HG03442 (cell line): Measurements from ENCODE around the gene LAMA3.

Source experiments
- ATAC-seq: cut with Tn5 transposase; IDR thresholded peaks from one replicate; pipeline ENCODE4 v1.9.1; 2021; ENCODE audit warnings: mild to moderate bottlenecking, moderate library complexity; ENCODE audit not compliant: unreplicated experiment

LAMA3 gene

DNA sequence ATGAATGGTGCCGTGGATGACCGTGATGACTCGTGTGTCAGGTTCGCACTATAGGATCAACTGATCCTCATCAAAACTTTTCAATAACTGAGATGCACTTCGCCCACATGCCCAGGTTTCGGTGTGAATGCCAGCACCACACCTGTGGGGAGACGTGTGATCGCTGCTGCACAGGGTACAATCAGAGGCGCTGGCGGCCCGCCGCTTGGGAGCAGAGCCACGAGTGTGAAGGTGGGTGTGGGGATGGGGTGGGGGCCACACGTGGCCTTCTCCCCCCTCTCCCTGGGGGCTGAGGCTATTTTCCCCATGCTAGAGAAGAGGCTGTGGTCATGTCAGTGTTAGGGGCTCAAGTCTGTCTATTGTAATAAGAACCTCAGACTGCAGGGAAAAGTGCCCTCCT, 69.0 kb downstream of the LAMA3 start:
- ATAC-seq: no peak

DNA sequence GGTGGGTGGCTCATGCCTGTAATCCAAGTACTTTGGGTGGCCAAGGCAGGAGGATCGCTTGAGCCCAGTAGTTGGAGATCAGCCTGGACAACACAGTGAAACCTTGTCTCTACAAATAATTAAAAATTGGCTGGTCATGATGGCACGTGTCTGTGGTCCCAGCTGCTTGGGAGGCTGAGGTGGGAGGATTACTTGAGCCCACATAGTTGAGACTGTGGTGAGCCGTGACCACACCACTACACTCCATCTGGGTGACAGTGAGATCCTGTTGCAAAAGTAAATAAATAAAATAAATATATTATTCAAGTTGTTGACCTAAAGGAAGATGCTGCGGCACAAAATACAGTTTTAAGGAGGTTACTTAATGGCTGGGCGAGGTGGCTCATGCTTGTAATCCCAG, 72.7 kb downstream of the LAMA3 start:
- ATAC-seq: no peak

DNA sequence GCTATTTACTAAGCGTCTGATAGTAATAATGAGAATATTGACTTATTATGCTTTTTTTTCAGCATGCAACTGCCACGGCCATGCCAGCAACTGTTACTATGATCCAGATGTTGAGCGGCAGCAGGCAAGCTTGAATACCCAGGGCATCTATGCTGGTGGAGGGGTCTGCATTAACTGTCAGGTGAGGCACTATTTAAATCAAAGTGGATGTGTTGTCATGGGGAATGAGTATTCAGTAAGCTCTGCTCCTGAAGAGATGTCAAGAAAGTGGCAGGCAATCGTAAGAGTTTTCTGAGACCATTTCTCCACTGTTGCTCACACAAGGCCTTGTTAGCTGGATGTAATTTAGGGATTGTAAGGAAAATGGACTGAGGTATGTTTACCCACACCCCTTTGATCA, 74.1 kb downstream of the LAMA3 start:
- ATAC-seq: no peak

DNA sequence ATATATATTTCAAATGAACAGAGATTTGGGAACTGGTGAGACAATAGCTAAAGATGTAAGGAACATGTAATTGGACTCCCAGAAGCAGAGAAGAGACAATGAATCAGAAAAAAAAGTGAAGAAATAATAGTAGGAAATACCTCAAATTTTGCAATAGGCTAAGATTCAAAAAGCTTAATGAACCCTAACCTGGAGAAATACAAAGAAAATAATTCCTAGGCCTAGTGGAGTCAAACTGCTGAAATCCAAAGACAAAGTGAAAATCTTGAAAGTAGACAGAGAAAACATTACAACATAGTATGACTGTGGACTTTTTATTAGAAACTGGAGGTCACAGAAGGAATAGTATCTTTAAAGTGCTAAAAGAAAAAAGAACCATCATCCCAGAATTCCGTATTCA, 76.7 kb downstream of the LAMA3 start:
- ATAC-seq: no peak

DNA sequence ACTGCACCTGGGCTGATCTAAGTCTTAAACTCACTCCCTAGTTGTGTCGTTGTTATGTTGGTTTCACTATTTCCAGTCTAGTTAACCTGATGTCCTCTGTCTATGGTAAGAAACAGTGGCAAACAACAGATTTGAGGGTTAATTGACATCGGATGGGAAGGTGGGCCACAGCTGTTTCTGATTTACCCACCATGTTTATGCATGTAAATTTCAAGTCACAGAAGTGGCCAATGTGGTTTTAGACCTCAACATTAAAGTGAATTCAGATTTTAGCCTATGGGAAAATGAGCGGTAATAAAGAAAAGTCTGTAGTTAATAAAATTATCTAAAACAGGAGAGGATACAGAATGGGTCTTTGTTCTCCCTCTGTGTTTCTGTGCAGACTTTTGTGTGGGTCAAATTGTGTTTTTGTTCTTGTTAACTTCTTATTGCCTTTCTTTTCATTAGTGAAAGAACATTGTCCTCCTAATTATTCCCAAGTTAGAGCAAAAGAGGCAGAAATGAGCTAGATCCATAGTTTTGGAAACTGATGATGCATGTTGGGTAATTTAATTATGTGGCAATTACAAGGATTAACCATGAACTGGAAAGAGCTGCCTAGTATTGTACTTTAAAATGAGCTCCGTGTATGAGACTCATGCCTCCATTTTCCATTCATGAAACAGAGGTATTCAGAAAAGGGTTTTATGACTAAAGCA, 83.2 kb downstream of the LAMA3 start:
- ATAC-seq: no peak

DNA sequence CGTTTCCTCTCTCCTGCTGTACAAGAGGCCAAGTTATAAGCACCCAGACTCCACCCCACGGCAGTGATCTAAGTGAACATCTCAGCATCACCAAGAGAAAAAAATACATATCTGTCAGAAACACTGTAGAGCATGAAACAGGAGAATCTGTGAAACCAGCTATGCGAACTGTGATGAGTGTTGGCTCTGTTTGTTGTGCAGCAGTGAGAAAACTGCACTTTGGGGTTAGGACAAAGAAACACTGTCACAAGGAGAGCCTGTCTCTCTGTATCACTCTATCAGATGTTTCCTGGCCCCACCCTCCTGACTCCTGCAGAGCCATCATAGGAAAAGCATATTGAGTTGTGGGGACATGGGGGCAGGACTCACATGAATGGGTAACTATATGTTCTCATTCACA, 87.1 kb downstream of the LAMA3 start:
- ATAC-seq: no peak

DNA sequence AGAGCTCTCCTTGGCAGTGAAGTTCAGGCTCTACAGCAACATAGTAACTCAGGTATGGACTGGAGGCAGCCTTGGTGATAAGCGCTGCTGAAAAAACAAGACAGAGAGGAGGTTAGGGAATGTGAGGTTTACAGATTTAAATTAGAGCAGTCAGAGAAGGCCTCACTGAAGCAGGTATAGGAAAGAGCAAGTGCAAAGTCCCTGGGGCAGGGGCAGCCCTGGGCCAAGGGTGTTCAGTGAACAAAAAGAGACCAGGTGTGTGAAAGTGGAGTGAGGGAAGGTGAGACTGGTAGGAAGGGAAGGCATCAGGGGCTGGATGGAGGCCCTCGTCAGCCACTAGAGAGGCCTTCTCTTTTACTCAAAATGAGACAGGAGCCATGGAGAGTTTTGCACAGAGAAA, 89.6 kb downstream of the LAMA3 start:
- ATAC-seq: no peak

DNA sequence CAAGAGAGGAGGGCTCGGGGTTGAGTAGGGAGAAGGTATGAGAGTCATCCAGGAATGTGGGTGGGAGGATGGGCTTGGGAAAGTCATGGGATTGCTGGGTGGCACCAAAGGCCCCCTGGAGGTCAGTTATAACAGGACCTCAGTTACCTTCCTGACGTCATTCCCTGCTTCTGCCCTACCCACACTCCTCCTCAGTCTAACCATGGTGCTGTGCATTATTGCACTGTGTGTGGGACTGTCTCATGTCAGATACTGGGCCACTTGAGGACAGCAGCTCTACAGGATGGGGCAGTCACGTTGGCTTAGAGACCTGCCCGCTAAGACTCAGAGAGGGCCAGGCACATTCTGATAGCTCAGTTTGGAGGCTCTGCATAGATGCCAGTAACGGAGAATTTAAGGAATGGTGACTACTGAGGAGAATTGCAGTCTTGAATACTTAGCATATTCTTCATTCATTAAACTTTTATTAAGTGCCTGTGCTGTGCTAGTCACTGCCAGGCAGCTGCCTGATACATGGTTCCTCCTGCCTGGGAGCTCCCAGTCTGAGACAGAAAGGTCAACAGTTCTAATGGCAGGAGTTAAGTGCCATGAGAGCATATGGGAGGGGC, 90.5 kb downstream of the LAMA3 start:
- no peak for ATAC-seq

DNA sequence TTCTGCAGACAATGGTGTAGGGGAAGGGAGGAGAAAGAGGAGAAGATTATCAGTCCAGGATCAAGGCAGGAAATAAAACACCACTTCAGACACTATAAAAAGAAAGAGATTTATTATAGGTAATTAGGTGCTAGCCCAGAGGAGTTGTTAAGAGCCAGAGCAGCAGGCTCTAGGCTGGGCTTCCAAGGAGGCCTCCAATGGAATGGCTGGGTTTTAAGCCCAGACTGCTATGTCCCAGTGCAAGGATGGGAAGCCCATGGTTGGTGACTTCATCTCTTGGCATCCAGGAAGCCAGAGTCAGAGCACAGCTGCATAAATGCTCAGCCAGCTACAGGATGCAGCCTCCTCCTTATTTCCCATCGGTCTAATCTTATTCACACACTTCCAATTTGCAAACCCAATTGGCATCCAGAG, 95.6 kb downstream of the LAMA3 start:
- no peak for ATAC-seq

DNA sequence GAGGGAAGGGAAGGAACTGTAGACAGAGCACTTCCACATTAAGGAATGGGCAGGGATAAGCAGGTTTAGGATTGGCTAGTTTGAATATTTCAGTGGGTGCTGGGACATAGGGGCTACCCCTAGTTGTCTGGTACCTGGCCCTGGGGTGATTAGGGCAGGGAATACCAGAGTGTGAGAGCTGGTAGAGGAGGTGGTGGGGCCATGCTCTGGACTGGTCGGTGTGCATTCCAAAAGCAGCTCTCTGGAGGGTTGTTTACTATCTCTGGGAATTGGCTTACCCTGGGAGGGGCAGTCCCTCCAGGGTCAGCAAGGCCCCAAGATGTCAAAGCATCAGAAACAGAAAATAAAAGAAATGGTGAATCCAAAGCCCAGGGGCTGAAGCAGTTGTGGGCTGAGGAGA, 103.8 kb downstream of the LAMA3 start:
- no peak for ATAC-seq

DNA sequence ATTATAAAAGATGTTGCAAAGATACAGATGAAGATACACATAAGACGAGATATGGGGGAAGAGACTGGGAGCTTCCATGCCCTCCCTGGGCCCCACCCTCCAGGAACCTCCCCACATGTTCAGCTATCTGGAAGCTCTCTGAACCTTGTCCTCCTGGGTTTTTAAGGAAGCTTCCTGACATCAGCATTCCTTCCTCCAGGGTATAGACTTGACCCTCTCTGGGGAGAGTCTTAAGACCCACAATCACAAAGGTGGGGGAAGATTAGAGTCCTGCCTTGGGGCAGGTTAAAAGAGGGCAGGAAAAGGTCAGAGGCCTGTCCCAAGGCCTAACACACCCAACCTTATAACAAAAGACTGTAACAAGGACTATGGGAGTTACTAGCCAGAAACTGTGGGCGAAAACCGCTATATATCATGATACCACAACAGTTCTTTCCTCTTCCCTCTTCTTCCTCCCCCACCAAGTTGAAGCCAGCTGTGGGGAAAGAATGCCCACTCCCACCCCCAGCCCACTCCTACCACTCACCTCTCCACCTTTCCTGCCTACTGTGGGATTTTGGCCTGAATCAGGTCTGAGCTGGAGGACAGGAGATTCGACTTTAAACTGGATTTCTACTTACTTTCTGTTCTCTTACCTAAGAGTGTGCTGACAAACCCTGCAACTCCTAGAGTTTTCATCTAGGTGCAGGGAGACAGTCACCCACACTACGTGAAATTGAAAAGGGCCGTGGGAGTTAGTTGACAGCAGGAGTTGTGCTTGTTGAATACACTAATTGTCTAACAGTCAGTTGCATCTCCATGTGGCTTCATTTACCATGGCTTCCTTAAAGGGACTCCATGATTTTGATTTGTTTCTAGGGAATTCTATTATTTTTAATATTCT, 105.0 kb downstream of the LAMA3 start:
- ATAC-seq: no peak

DNA sequence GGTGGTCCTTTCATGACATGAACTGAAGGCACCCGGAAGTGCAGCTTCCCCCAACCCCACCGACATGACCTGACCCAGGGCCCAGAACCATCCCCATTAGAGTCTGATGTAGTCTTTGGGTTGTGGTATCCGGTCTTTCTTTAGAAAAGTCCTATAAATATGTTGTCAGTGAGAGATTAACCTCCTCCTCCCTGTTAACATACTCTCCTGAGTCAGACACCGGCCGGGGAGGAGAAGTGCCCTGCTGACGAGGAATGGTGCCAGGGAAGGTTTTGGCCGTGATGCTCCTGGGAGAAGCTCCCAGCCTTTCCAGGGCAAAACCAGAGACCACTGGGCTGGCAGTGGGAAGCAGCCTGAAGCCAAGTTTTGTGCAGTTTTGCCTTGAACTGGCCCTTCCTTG, 109.0 kb downstream of the LAMA3 start:
- no peak for ATAC-seq

DNA sequence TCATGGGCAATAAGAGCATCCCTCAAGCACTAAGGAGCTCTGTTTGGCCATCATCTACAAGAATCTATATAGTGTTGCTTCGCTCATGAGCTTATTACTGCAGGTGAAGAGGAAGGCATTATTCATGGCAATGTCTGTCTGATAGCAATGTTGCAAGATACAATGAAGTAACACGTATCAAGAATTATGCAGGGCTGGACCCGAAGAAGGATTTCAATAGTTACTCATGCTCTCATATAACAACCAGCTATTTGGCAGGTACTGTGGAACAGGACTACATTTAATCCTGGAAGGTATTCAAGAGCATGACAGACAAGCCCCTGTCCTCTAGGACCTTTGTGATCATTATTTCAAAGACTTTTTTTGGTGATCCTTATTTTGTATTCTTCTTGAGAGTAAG, 109.6 kb downstream of the LAMA3 start:
- no peak for ATAC-seq

DNA sequence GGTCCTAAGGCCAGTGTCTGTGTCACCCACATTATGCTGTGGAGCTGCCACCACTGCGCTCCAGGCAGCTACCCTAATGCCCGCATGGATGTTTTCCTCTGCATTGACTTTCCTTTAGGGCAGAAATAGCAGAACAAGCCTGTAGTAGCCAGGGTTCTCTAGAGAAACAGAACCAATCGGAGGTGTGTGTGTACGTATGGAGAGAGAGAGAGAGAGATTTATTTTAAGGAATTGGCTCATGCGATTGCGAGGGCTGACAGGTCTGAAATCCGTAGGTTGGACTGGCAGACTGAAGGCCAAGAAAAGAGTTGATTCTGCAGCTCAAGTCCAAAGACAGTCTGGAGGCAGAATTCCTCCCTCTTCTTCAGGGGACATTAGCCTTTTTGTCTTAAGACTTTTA, 110.3 kb downstream of the LAMA3 start:
- ATAC-seq: no peak

DNA sequence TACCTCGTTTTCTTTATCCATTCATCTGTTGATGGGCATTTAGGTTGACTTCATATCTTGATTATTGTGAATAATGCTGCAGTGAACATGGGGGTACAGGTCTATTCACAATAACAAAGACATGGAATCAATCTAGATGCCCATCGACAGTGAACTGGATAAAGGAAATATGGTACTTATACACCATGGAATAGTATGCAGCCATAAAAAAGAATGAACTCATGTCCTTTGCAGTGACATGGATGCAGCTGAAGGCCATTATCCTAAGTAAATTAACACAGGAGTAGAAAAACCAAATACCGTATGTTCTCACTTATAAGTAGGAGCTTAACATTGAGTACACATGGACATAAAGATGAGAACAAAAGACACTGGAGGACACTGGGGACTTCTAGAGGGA, 111.6 kb downstream of the LAMA3 start:
- no peak for ATAC-seq

DNA sequence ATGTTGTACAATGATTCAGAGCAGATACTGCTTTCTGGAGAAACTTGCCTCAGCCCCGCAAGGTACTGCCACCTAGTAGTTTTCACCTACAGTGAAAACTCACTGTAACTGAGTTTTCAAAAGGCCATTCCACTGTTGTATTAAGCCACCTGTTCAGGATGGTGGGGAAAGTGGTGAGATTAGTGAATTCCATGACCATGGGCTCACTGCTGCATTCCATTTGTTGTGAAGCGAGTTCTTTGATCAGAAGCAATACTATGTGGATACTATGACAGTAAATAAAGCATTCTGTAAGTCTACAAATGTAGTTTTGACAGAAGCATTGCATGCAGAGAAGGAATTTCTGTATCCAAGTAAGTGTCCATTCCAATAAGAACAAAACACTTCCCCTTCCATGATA, 113.6 kb downstream of the LAMA3 start:
- no peak for ATAC-seq

DNA sequence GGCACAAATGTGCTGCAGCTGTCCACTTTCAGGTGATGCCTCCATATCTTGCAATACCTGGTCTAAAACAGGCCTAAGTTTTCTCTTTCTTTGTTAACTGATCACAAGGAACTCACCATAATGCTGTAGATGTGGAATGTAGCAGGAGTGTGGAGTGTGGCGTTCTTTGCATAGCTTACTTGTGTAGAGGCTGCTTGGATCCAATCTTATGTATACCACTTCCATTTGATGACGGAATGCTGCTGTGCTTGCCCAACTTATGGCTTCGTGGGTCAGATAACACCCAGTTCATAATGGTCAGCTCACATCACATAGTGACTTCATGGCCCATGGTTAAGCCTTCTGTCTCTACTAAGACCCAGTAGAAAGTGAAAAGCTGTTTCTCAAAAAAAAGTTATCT, 114.5 kb downstream of the LAMA3 start:
- no peak for ATAC-seq

DNA sequence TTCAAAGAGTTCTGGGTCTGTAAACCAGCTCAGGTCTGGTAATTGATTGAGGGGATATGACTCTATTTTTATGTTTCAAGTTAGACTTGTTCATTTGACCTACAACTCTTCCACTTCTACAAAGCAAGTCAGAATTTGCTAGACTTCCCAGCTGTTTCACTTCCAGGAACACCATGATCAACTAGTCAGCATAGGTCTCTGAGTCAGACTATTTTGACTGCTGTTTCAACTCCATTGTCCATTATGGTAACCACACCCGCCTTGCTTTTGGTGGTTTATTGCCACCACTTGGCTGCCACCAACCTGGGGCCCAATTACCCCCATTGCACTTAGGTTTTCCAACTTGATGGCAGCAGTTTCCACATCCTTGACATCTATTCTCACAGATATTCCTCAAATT, 116.6 kb downstream of the LAMA3 start:
- no peak for ATAC-seq

DNA sequence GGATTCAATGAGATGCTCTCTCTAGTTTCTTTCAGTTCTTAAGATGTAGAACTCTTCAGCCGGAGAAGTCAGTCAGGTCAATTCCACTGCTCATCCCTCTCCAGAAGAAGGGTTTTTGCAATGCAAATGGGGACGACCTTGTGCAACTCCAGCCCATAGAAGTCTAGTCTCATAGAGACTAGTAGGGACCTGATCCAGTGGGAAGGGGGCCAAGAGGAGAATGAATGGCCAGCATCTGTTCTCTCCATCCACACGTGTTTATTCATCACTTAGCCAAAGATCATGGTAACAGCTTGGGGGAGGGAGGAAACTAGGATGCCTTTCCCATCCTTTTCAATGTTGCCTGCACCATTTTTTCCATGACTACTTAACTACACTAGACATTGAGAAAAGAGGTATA, 120.2 kb downstream of the LAMA3 start:
- no peak for ATAC-seq

DNA sequence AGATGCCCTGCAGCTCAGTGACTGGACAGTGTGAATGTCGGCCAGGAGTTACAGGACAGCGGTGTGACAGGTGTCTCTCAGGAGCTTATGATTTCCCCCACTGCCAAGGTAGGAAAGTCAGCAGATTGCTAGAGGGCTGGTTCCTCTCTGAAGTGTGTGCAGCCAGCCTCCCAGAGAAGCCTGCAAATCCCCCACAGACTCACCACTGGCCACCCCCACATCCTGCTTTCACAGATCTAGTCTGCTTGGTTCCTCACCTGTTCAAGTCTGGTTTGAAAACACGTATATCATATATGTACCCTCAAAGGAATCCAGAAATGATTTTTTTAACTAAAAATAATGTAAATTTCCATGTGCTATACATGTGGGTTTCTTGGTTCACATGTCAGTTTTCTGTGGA, 121.1 kb downstream of the LAMA3 start:
- no peak for ATAC-seq

DNA sequence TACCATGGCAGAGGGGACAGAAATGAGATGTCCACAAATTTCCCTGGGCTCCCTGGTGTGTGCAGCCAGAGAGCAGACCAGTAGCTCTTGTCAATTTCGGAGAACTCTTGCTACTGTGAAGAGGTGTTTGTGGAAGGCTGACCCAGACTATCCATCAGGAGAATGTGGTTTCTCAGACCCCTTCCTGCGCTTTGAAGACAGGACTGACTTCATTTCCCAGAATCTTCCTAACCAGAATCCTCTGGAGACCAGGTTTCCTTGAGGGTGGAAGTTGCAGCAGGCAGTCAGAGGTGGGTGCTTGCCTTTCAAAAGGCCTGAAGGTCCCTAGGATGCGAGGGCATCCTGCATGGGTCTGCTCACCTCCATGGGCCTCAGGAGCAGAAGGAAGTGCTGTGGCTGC, 121.9 kb downstream of the LAMA3 start:
- no peak for ATAC-seq
